Endometrium (tissue), 2 donors: ENCODE data around the gene LDHB.
A peak's percentile ranks its signal among the peaks of the same experiment; 100 is the strongest.
"Not testable (repeated sequence)": the region's sequence is repeated elsewhere in the genome, so short reads cannot be mapped to it uniquely, and the experiment has no call there.

Source experiments
- FAIRE-seq: peaks from 2 replicates; lab custom pipeline; 2012; peaks lifted over from hg19 to GRCh38; lab: Jason Lieb, UNC
- donor health status: control.
- donor health status: control.

The LDHB gene

GRCh38 chr12:21661396-21662093 is 3.9 kb upstream of the LDHB start:
- not testable (repeated sequence) for FAIRE-seq

GRCh38 chr12:21659383-21659782 is 1.7 kb upstream of the LDHB start:
- no peak for FAIRE-seq

- FAIRE-seq: no peak
Measured at GRCh38 chr12:21656905-21657325, 727 bp downstream of the LDHB start.

- FAIRE-seq: no peak
Measured at GRCh38 chr12:21655591-21655990, 2.1 kb downstream of the LDHB start.

- no peak for FAIRE-seq
Measured at GRCh38 chr12:21651821-21652220, 5.8 kb downstream of the LDHB start.

GRCh38 chr12:21650997-21651396 is 6.6 kb downstream of the LDHB start:
- FAIRE-seq: no peak

GRCh38 chr12:21649034-21649433 is 8.6 kb downstream of the LDHB start:
- no peak for FAIRE-seq

- no peak for FAIRE-seq
Measured at GRCh38 chr12:21648378-21648777, 9.3 kb downstream of the LDHB start.

- FAIRE-seq: no peak
Measured at GRCh38 chr12:21647179-21647578, 10.5 kb downstream of the LDHB start.

- FAIRE-seq: not testable (repeated sequence)
Measured at GRCh38 chr12:21645041-21645500, 12.6 kb downstream of the LDHB start.

- no peak for FAIRE-seq
Measured at GRCh38 chr12:21644516-21644915, 13.1 kb downstream of the LDHB start.

- FAIRE-seq: peak; percentile 70
Measured at GRCh38 chr12:21643758-21644157, 13.9 kb downstream of the LDHB start.

GRCh38 chr12:21642707-21643389 is 14.8 kb downstream of the LDHB start:
- FAIRE-seq: no peak

- FAIRE-seq: no peak
Measured at GRCh38 chr12:21638054-21638891, 19.4 kb downstream of the LDHB start.

- no peak for FAIRE-seq
Measured at GRCh38 chr12:21634245-21634644, 23.4 kb downstream of the LDHB start.

GRCh38 chr12:21631367-21631766 is 26.3 kb downstream of the LDHB start:
- FAIRE-seq: no peak

- FAIRE-seq: no peak
Measured at GRCh38 chr12:21627924-21628323, 29.7 kb downstream of the LDHB start.

GRCh38 chr12:21618566-21618965 is 39.1 kb downstream of the LDHB start:
- no peak for FAIRE-seq

GRCh38 chr12:21617030-21617429 is 40.6 kb downstream of the LDHB start:
- no peak for FAIRE-seq

- FAIRE-seq: no peak
Measured at GRCh38 chr12:21615431-21615830, 42.2 kb downstream of the LDHB start.

- FAIRE-seq: no peak
Measured at GRCh38 chr12:21614506-21614905, 43.1 kb downstream of the LDHB start.

GRCh38 chr12:21613931-21614330 is 43.7 kb downstream of the LDHB start:
- FAIRE-seq: no peak

- FAIRE-seq: no peak
Measured at GRCh38 chr12:21608196-21608595, 49.4 kb downstream of the LDHB start.
